Measurements from ENCODE around the gene NID1.
"Not testable (repeated sequence)": the region's sequence is repeated elsewhere in the genome, so short reads cannot be mapped to it uniquely, and the experiment has no call there.

The NID1 gene

DNA sequence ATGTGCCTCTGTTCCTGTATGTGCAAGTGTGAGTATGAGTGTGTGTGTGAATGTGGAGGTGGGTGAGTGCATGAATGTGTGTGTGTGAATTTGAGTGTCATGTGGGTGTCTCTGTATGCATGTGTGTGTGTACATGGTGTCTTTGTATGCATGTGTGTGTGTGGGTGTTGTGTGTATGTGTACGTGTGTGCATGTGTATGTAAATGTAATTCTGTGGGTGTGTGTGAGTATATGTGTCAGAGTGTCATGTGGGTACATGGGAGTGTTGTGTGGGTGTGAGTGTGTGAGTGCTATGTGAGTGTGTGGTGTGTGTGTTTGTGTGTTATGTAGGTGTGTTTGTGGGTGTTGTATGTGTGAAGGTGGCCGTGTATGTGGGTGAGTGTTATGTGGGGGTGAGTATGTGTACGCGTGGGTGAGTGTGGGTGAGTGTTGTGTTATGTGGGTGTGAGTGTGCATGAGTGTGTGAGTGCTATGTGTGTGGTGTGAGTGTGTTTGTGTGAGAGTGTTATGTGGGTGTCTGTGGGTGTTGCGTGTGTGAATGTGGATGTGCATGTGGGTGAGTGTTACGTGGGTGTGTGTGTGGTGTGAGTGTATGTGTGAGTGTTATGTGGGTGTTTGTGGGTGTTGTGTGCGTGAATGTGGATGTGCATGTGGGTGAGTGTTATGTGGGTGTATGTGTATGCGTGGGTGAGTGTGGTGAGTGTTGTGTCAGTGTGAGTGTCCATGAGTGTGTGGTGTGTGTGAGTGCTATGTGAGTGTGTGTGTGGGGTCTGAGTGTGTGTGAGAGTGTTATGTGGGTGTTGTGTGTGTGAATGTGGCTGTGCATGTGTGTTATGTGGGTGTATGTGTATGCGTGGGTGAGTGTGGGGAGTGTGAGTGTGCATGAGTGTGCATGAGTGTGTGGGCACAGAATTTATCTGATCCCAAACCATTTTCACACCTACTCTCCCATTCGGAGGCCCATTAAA lies 36.6 kb upstream of the NID1 start:
- DNase-seq (ENCODE audit: low read depth): no peak
- no peak for TF ChIP-seq CTCF (IDR thresholded peaks at IDR 0.05; ENCODE audit: insufficient read depth, low read depth, low read length, missing control alignments)
- no peak overlapping the region for H3K4me3 ChIP-seq (ENCODE audit: low read depth, low read length)

GRCh38 chr1:236100799-236101198 lies 35.9 kb upstream of the NID1 start:
- TF ChIP-seq CTCF (IDR thresholded peaks at IDR 0.05; ENCODE audit: insufficient read depth, low read depth, low read length, missing control alignments): no peak
- H3K4me3 ChIP-seq (ENCODE audit: low read depth, low read length): no peak overlapping the region
- no peak for DNase-seq (ENCODE audit: low read depth)

DNA sequence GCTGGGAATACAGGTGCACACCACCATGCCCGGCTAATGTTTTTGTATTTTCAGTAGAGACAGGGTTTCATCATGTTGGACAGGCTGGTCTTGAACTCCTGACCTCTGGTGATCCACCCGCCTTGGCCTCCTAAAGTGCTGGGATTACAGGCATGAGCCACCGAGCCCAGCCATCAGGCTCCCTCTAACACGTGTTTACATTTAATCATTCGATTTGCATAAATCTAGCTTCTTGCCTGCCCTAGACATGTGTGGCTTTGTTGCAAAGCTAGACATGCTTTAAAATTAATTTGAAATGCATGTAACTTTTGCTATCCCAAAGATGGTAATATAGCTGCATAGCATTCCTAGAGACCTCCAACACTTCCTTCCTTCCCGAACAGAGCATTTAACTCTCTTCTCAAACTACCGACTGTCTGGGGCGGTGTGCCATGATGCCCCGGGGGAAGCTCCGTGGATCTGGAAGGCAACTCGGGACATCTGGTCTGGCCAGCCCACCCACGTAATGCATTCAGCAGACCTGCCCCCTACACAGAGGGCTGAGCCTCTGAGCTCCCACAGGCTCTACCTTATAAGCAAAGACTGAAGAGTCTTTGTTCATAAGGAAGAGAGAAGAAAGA lies 34.6 kb upstream of the NID1 start:
- TF ChIP-seq CTCF (IDR thresholded peaks at IDR 0.05; ENCODE audit: insufficient read depth, low read depth, low read length, missing control alignments): no peak
- DNase-seq (ENCODE audit: low read depth): no peak
- H3K4me3 ChIP-seq (ENCODE audit: low read depth, low read length): no peak overlapping the region

DNA sequence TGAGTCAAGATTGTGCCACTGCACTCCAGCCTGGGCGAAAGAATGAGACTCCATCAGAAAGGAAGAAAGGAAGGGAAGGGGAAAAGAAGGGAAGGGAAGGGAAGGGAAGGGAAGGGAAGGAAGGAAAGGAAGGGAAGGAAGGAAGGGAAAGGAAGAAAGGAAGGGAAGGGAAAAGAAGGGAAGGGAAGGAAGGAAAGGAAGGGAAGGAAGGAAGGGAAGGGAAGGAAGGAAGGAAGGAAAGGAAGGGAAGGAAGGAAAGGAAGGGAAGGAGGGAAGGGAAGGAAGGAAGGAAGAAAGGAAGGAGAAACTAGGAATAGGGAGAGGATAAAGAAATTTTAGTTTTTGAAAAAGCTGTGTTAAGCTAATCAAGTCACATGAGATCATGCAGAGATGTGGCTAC lies 33.4 kb upstream of the NID1 start:
- TF ChIP-seq CTCF (IDR thresholded peaks at IDR 0.05; ENCODE audit: insufficient read depth, low read depth, low read length, missing control alignments): no peak
- no peak overlapping the region for H3K4me3 ChIP-seq (ENCODE audit: low read depth, low read length)
- DNase-seq (ENCODE audit: low read depth): no peak

- H3K4me3 ChIP-seq (ENCODE audit: low read depth, low read length): not testable (repeated sequence)
- peak; percentile 94 for DNase-seq (ENCODE audit: low read depth)
These were observed 32.0 kb upstream of the NID1 start for GRCh38 chr1:236096660-236097482.

DNA sequence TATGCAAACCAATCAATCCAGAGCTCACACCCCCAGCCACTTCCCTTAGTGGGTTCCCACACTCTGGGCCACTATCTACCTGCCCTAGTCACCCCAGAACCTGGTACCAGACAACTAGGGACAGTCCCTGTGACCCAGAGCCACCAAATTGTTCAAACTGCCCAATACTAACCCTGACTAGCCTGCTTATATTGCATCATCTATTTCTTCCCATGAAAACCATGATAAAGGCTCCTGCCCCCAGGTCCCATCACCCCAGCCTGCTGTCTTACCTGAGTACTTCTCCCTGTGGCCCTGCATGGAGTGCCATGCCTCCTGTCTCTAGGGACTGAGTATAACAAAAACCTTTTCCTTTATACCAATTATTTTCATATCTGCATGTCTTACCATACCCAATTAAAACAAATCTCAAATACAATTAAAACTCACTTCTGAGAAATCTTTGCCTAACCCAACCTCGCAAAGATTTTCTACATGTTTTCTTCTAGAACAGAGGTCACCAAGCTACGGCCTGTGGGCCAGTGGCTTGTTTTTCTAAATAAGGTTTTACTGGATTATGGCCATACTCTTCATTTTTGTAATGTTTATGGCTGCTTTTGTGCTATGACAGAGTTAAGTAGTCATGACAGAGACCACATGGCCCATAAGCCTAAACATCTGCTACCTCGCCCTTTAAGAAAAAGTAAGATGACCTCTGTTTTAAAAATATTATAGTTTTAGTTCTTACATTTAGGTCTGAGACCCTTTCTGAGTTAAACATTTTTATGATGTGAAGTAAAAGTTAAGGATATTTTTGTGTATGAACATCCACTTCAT lies 31.0 kb upstream of the NID1 start:
- no peak for DNase-seq (ENCODE audit: low read depth)
- no peak overlapping the region for H3K4me3 ChIP-seq (ENCODE audit: low read depth, low read length)
- TF ChIP-seq CTCF (IDR thresholded peaks at IDR 0.05; ENCODE audit: insufficient read depth, low read depth, low read length, missing control alignments): no peak

All from GM12865 (cell line).